H9 (cell line): ENCODE results near the gene FNIP2. TPM values are rescaled to one million over a fixed set of nuclear protein-coding genes. Genes with fewer than 3 reads are reported as not detected.
A peak's percentile ranks its signal among the peaks of the same experiment; 100 is the strongest.

Source experiments
- DNase-seq: peaks from one replicate; pipeline ENCODE4 v3.0.0-alpha.2; 2017
- H2AFZ ChIP-seq: one replicate; pipeline ENCODE4 v1.6.1; 2013; ENCODE audit warnings: mild to moderate bottlenecking, low read length, control low read depth, moderate library complexity
- H2AK5ac ChIP-seq: 2 replicates; pipeline ENCODE4 v1.6.1; 2013; ENCODE audit warnings: low read length, control low read depth, mixed read lengths; ENCODE audit not compliant: insufficient read length
- H2BK120ac ChIP-seq: one replicate; pipeline ENCODE4 v1.6.1; 2013; ENCODE audit warnings: low read depth, mild to moderate bottlenecking, low read length, control low read depth, inconsistent platforms; ENCODE audit not compliant: poor library complexity, severe bottlenecking
- H2BK12ac ChIP-seq: 2 replicates; pipeline ENCODE4 v1.6.1; 2013; ENCODE audit warnings: low read length, control low read depth, mixed read lengths, low read depth; ENCODE audit not compliant: insufficient read length
- H2BK15ac ChIP-seq: 2 replicates; pipeline ENCODE4 v1.6.1; 2013; ENCODE audit warnings: low read depth, low read length, control low read depth
- H2BK20ac ChIP-seq: one replicate; pipeline ENCODE4 v1.6.1; 2013; ENCODE audit warnings: low read depth, mild to moderate bottlenecking, low read length, control low read depth, inconsistent platforms; ENCODE audit not compliant: poor library complexity, severe bottlenecking
- H2BK5ac ChIP-seq: 2 replicates; pipeline ENCODE4 v1.6.1; 2013; ENCODE audit warnings: low read length, control low read depth, mixed read lengths; ENCODE audit not compliant: insufficient read length
- H3K14ac ChIP-seq: 2 replicates; pipeline ENCODE4 v1.6.1; 2013; ENCODE audit warnings: low read length, control low read depth; ENCODE audit not compliant: insufficient read depth
- H3K18ac ChIP-seq: 2 replicates; pipeline ENCODE4 v1.6.1; 2013; ENCODE audit warnings: low read depth, mild to moderate bottlenecking, mixed read lengths, low read length, control low read depth; ENCODE audit not compliant: insufficient read length
- H3K23ac ChIP-seq: 2 replicates; pipeline ENCODE4 v1.6.1; 2013; ENCODE audit warnings: low read length, control low read depth, mixed read lengths, low read depth; ENCODE audit not compliant: insufficient read length
- H3K23me2 ChIP-seq: 2 replicates; pipeline ENCODE4 v1.6.1; 2013; ENCODE audit warnings: low read depth, mild to moderate bottlenecking, mixed read lengths, low read length, control low read depth; ENCODE audit not compliant: insufficient read length, poor library complexity, severe bottlenecking
- H3K27ac ChIP-seq: 2 replicates; pipeline ENCODE4 v1.5.1; 2013; ENCODE audit warnings: low read length, control low read depth, mixed read lengths, low read depth; ENCODE audit not compliant: insufficient read length
- H3K27me3 ChIP-seq: 2 replicates; pipeline ENCODE4 v1.6.1; 2013; ENCODE audit warnings: low read length, control low read depth, inconsistent platforms; ENCODE audit not compliant: insufficient read depth
- H3K4ac ChIP-seq: 2 replicates; pipeline ENCODE4 v1.6.1; 2013; ENCODE audit warnings: low read depth, mild to moderate bottlenecking, control low read depth, inconsistent platforms, low read length, moderate library complexity
- H3K4me1 ChIP-seq: 2 replicates; pipeline ENCODE4 v1.6.1; 2013; ENCODE audit warnings: low read length, control low read depth, inconsistent platforms; ENCODE audit not compliant: insufficient read depth
- H3K4me2 ChIP-seq: 2 replicates; pipeline ENCODE4 v1.6.1; 2013; ENCODE audit warnings: low read length, control low read depth, mixed read lengths; ENCODE audit not compliant: insufficient read length, insufficient read depth
- H3K56ac ChIP-seq: 2 replicates; pipeline ENCODE4 v1.6.1; 2013; ENCODE audit warnings: low read depth, mild to moderate bottlenecking, mixed read lengths, low read length, control low read depth; ENCODE audit not compliant: insufficient read length
- H3K79me1 ChIP-seq: 2 replicates; pipeline ENCODE4 v1.6.1; 2013; ENCODE audit warnings: low read depth, mild to moderate bottlenecking, moderate library complexity, low read length, control low read depth, inconsistent platforms; ENCODE audit not compliant: insufficient read depth, poor library complexity, severe bottlenecking
- H3K79me2 ChIP-seq: 2 replicates; pipeline ENCODE4 v1.6.1; 2013; ENCODE audit warnings: low read length, control low read depth, inconsistent platforms; ENCODE audit not compliant: insufficient read depth
- H3K9ac ChIP-seq: 2 replicates; pipeline ENCODE4 v1.6.1; 2013; ENCODE audit warnings: low read length, control low read depth, mixed read lengths; ENCODE audit not compliant: insufficient read length; ENCODE audit errors: extremely low read depth
- H3K9me3 ChIP-seq: one replicate; pipeline ENCODE4 v1.6.1; 2013; ENCODE audit warnings: low read depth, low read length, inconsistent platforms; ENCODE audit not compliant: control insufficient read depth
- H3T11ph ChIP-seq: one replicate; pipeline ENCODE4 v1.6.1; 2013; ENCODE audit warnings: mild to moderate bottlenecking, low read length, control low read depth, inconsistent platforms
- H4K20me1 ChIP-seq: one replicate; pipeline ENCODE4 v1.6.1; 2013; ENCODE audit not compliant: control insufficient read depth, insufficient read length, insufficient read depth
- H4K5ac ChIP-seq: 2 replicates; pipeline ENCODE4 v1.6.1; 2013; ENCODE audit warnings: low read depth, mild to moderate bottlenecking, mixed read lengths, low read length, control low read depth; ENCODE audit not compliant: insufficient read length
- H4K8ac ChIP-seq: replicated peaks from 2 replicates; pipeline ENCODE4 v1.6.1; 2013; ENCODE audit warnings: low read length, control low read depth, mixed read lengths, low read depth; ENCODE audit not compliant: insufficient read length
- H4K91ac ChIP-seq: 2 replicates; pipeline ENCODE4 v1.6.1; 2013; ENCODE audit warnings: low read depth, mild to moderate bottlenecking, moderate library complexity, mixed read lengths, low read length, control low read depth; ENCODE audit not compliant: insufficient read length
- H3K27ac Mint-ChIP-seq, 3 experiments: 2 replicates in 2 of 3; 3 replicates in 1 of 3; pipeline ENCODE4 v1.8.0; 2020 to 2021; ENCODE audit warnings: mixed read lengths in 3 of 3, mild to moderate bottlenecking in 1 of 3, moderate library complexity in 1 of 3
- H3K27me3 Mint-ChIP-seq: 2 replicates; pipeline ENCODE4 v1.8.0; 2021; ENCODE audit warnings: low read depth, mild to moderate bottlenecking, moderate library complexity, mixed read lengths
- H3K36me3 Mint-ChIP-seq, 3 experiments: 2 replicates in 2 of 3; 3 replicates in 1 of 3; pipeline ENCODE4 v1.8.0; 2020 to 2021; ENCODE audit warnings: low read depth in 3 of 3, mixed read lengths in 3 of 3; ENCODE audit not compliant: insufficient read depth in 1 of 3
- H3K4me1 Mint-ChIP-seq, 2 experiments: 2 replicates each; pipeline ENCODE4 v1.8.0; 2020; ENCODE audit warnings: mixed read lengths in 2 of 2
- H3K4me3 Mint-ChIP-seq, 2 experiments: 2 replicates in 1 of 2; 3 replicates in 1 of 2; pipeline ENCODE4 v1.8.0; 2020 to 2021; ENCODE audit warnings: mild to moderate bottlenecking in 2 of 2, mixed read lengths in 2 of 2, moderate library complexity in 1 of 2
- H3K9me3 Mint-ChIP-seq, 2 experiments: 2 replicates in 1 of 2; 3 replicates in 1 of 2; pipeline ENCODE4 v1.8.0; 2020; ENCODE audit warnings: mild to moderate bottlenecking in 2 of 2, mixed read lengths in 2 of 2, moderate library complexity in 1 of 2
- CTCF ChIP-seq: fragments of 200-600 bp; sonication (generic); conservative IDR thresholded peaks from 3 replicates; pipeline ENCODE4 v1.8.0; 2021; ENCODE audit warnings: antibody characterized with exemption, mild to moderate bottlenecking
- WGBS: extraction: QIAGEN DNeasy Blood & Tissue Kit; methylation state at CpG from one replicate; pipeline ENCODE4 v1.1.7; 2013; ENCODE audit warnings: missing lambda C conversion rate, low lambda C conversion rate, mixed read lengths; ENCODE audit not compliant: insufficient read length; ENCODE audit errors: extremely low coverage; 5-methylcytosine and 5-hydroxymethylcytosine counted together
- total RNA-seq: library from RNA; stranded (reverse); gene quantifications from 2 replicates; pipeline ENCODE4 v1.2.1, GENCODE V29; 2021

FNIP2 gene
- total RNA-seq, 1 experiment from 2014 or later = 9.6 TPM

GRCh38 chr4:158762553-158762952 is 6.3 kb upstream of the FNIP2 start:
- Histone ChIP-seq H4K8ac (no peak overlapping the region), H2BK12ac (no peak overlapping the region), H2BK120ac (no peak overlapping the region), H4K5ac (no peak overlapping the region), H4K91ac (no peak overlapping the region), H2BK5ac (no peak overlapping the region), H3K56ac (no peak overlapping the region), H4K20me1 (no peaks in the 10 kb centered on the region), H2AFZ (no peak overlapping the region), H2BK15ac (no peak overlapping the region), H3K9me3 (no peaks in the 10 kb centered on the region), H3K79me2 (no peaks in the 10 kb centered on the region), H3K23me2 (no peaks in the 10 kb centered on the region), H2AK5ac (no peak overlapping the region), H3K79me1 (no peaks in the 10 kb centered on the region), H3T11ph (no peak overlapping the region), H3K27me3 (no peaks in the 10 kb centered on the region), H3K27ac (no peak overlapping the region), H3K4ac (no peak overlapping the region), H2BK20ac (no peak overlapping the region), H3K23ac (no peak overlapping the region), H3K14ac (0 out of 2 replicates have a peak overlapping the region, but pooled peaks have one; percentile 1), H3K4me1 (no peaks in the 10 kb centered on the region), H3K4me2 (no peak overlapping the region), H3K9ac (no peak overlapping the region), H3K18ac (no peak overlapping the region)
- Mint-ChIP-seq H3K27me3 (peaks cover 2% of the 10 kb centered on the region), H3K36me3 (peaks cover 3 to 19% (median 7%) of the 10 kb centered on the region in 3 experiments; a peak in 3 of 7 replicates), H3K9me3 (peaks cover 14 to 19% of the 10 kb centered on the region in 2 experiments; a peak in 4 of 5 replicates), H3K27ac (no peak overlapping the region), H3K4me3 (no peak overlapping the region), H3K4me1 (peaks cover under 1% of the 10 kb centered on the region in 2 experiments)
- no peak for DNase-seq
- TF ChIP-seq CTCF = no peak
- WGBS = no CpG with 5 or more reads among the region's 4 CpGs
